Measurements from ENCODE around the gene PDS5A. TPM values are rescaled to one million over a fixed set of nuclear protein-coding genes. Genes with fewer than 3 reads are reported as not detected.
"Not testable (repeated sequence)": the region's sequence is repeated elsewhere in the genome, so short reads cannot be mapped to it uniquely, and the experiment has no call there.

The PDS5A gene
- total RNA-seq, 3 donors from 2014 or later (not counting 1 experiment from before 2014, with no cell fraction given): 80.1 to 99.9 (median 99.8) TPM

DNA sequence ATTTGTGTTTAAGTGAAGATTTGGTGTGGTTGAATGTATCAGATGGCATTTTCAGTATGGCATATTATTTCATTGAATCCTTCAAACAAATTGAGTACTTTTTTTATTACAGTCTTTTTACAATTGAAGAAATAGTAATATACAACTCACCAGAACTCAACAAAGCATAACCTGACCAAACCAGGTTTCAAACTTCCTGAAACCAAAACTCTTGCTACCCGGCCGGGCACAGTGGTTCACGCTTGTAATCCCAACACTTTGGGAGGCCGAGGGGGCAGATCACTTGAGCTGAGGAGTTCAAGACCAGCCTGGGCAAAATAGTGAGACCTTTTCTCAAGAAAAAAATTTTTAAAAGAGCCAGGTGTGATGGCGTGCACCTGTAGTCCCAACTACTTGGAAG, 185.6 kb downstream of the PDS5A start:
- Mint-ChIP-seq H3K27ac (no peak overlapping the region), H3K9me3 (no peaks in the 10 kb centered on the region), H3K36me3 (no peaks in the 10 kb centered on the region), H3K4me3 (no peak overlapping the region), H3K27me3 (ENCODE audit: low read depth in 2 of 2) (no peaks in the 10 kb centered on the region), H3K4me1 (no peaks in the 10 kb centered on the region)
- WGBS (ENCODE audit: insufficient coverage): 77% methylated on average over 5 of the region's 5 CpGs
- Histone ChIP-seq H3K4me1 (ENCODE audit: control insufficient read depth, insufficient read depth, low read length) (no peaks in the 10 kb centered on the region), H3K4me3 (ENCODE audit: low read length) (no peak overlapping the region), H3K9me3 (ENCODE audit: control insufficient read depth, insufficient read depth, low read length) (no peaks in the 10 kb centered on the region), H3K27ac (ENCODE audit: low read length) (no peak overlapping the region), H3K27me3 (ENCODE audit: control insufficient read depth, insufficient read depth, low read length) (no peaks in the 10 kb centered on the region), H3K36me3 (ENCODE audit: control insufficient read depth, insufficient read depth, low read length) (no peaks in the 10 kb centered on the region)
- TF ChIP-seq, protein P1, sequence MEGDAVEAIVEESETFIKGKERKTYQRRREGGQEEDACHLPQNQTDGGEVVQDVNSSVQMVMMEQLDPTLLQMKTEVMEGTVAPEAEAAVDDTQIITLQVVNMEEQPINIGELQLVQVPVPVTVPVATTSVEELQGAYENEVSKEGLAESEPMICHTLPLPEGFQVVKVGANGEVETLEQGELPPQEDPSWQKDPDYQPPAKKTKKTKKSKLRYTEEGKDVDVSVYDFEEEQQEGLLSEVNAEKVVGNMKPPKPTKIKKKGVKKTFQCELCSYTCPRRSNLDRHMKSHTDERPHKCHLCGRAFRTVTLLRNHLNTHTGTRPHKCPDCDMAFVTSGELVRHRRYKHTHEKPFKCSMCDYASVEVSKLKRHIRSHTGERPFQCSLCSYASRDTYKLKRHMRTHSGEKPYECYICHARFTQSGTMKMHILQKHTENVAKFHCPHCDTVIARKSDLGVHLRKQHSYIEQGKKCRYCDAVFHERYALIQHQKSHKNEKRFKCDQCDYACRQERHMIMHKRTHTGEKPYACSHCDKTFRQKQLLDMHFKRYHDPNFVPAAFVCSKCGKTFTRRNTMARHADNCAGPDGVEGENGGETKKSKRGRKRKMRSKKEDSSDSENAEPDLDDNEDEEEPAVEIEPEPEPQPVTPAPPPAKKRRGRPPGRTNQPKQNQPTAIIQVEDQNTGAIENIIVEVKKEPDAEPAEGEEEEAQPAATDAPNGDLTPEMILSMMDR (IDR thresholded peaks at IDR 0.05): no peak
- intact Hi-C loops (cut with micrococcal nuclease): no loop called here
- no peak for ATAC-seq
- no peak for DNase-seq

DNA sequence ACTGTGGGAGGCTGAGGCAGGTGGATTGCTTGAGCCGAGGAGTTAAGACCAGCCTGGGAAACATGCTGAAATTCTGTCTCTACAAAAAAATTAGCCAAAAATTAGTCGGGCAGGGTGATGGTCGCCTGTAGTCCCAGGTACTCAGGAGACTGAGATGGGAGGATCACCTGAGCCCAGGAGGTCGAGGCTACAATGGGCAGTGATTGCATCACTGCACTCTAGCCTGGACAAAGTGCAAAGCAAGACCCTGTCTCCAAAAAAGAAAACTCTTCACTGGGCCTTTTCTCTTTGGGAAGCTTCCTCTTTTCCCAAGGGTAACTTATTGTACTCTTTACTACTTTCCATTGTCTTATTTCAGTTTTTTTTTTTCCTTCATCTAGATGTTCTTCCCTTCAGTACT, 190.9 kb downstream of the PDS5A start:
- DNase-seq: no peak
- Histone ChIP-seq H3K4me3 (ENCODE audit: low read length) (no peak overlapping the region), H3K27ac (ENCODE audit: low read length) (no peak overlapping the region), H3K36me3 (ENCODE audit: control insufficient read depth, insufficient read depth, low read length) (no peaks in the 10 kb centered on the region), H3K9me3 (ENCODE audit: control insufficient read depth, insufficient read depth, low read length) (no peaks in the 10 kb centered on the region), H3K27me3 (ENCODE audit: control insufficient read depth, insufficient read depth, low read length) (no peaks in the 10 kb centered on the region), H3K4me1 (ENCODE audit: control insufficient read depth, insufficient read depth, low read length) (no peaks in the 10 kb centered on the region)
- Mint-ChIP-seq H3K9me3 (no peaks in the 10 kb centered on the region), H3K36me3 (no peaks in the 10 kb centered on the region), H3K4me3 (no peak overlapping the region), H3K27me3 (ENCODE audit: low read depth in 2 of 2) (no peaks in the 10 kb centered on the region), H3K27ac (no peak overlapping the region), H3K4me1 (no peaks in the 10 kb centered on the region)
- TF ChIP-seq, protein P1 (IDR thresholded peaks at IDR 0.05): no peak
- intact Hi-C loops (cut with micrococcal nuclease): no loop called here
- 90% methylated on average over 4 of the region's 4 CpGs for WGBS (ENCODE audit: insufficient coverage)
- no peak for ATAC-seq

DNA sequence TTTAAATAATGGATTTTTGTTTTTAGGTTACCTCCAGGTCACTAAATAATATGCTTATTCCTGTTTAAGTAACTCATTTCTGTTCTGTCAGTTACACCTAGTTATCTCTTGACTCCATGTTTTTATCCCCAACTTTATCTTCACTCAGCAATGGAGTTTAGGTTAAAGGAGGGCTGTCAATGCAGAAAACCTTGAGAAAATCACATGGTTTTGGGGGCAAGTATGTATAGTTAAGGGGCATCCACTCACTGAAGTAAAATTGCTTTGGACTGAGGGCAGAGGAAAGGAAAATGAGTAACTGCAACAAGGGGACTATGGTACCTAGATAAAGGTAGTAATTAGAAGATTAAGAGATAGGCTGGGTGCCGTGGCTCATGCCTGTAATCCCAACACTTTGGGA, 192.6 kb downstream of the PDS5A start:
- H3K4me3 Mint-ChIP-seq: no peak overlapping the region
- no peak for DNase-seq

DNA sequence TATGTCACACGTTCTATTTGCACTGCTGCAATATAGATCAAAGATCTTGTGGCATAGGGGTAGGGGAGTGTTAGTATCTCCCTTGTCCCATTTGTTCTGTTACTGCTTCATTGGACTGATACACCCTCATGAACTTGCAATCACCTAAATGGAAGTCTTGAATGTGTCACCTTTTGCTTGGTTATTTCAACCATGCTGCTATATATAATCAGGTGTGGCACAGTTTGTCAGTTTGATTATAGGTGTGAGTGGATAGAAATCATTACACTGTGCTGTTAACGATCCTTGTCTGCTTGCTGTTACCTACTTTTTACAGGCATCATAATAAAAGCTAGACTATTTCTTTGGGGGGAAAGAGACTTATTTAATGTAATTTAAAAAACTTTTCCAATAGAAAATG, 195.7 kb downstream of the PDS5A start:
- H3K4me3 ChIP-seq (ENCODE audit: low read length); H3K4me1 Mint-ChIP-seq; H3K27ac Mint-ChIP-seq; H3K9me3 Mint-ChIP-seq; ATAC-seq; H3K36me3 Mint-ChIP-seq; H3K4me1 ChIP-seq (ENCODE audit: control insufficient read depth, insufficient read depth, low read length); DNase-seq; H3K27me3 Mint-ChIP-seq (ENCODE audit: low read depth in 2 of 2); H3K27me3 ChIP-seq (ENCODE audit: control insufficient read depth, insufficient read depth, low read length); H3K4me3 Mint-ChIP-seq; intact Hi-C loops (cut with micrococcal nuclease); H3K9me3 ChIP-seq (ENCODE audit: control insufficient read depth, insufficient read depth, low read length); H3K27ac ChIP-seq (ENCODE audit: low read length): not testable (repeated sequence)
- 57% methylated on average over 1 of the region's 2 CpGs for WGBS (ENCODE audit: insufficient coverage)
- peaks cover 19% of the 10 kb centered on the region for H3K36me3 ChIP-seq (ENCODE audit: control insufficient read depth, insufficient read depth, low read length)

More for the DNA sequence above, 192.6 kb downstream of the PDS5A start:
- Mint-ChIP-seq H3K27ac (no peak overlapping the region), H3K27me3 (ENCODE audit: low read depth in 2 of 2) (no peaks in the 10 kb centered on the region), H3K9me3 (no peaks in the 10 kb centered on the region), H3K36me3 (no peaks in the 10 kb centered on the region), H3K4me1 (no peaks in the 10 kb centered on the region)
- TF ChIP-seq, protein P1 (IDR thresholded peaks at IDR 0.05): no peak
- no peak overlapping the region for H3K4me3 ChIP-seq (ENCODE audit: low read length)
- no peaks in the 10 kb centered on the region for H3K9me3 ChIP-seq (ENCODE audit: control insufficient read depth, insufficient read depth, low read length)
- peaks cover 4% of the 10 kb centered on the region for H3K36me3 ChIP-seq (ENCODE audit: control insufficient read depth, insufficient read depth, low read length)
- no peaks in the 10 kb centered on the region for H3K4me1 ChIP-seq (ENCODE audit: control insufficient read depth, insufficient read depth, low read length)
- intact Hi-C loops (cut with micrococcal nuclease): no loop called here
- 74% methylated on average over 1 of the region's 1 CpG for WGBS (ENCODE audit: insufficient coverage)
- H3K27me3 ChIP-seq (ENCODE audit: control insufficient read depth, insufficient read depth, low read length): no peaks in the 10 kb centered on the region
- H3K27ac ChIP-seq (ENCODE audit: low read length): no peak overlapping the region
- no peak for ATAC-seq

Other genes starting within 250 kb of the PDS5A start
- gene N4BP2, start 78.9 kb upstream of the PDS5A start, total RNA-seq: 10 to 100 TPM; 16.4 to 22.4 (median 17.5) TPM
- gene RHOH, start 219.1 kb upstream of the PDS5A start, total RNA-seq: 100 to 1,000 TPM; 195 to 233 (median 195) TPM